Lower lobe of right lung (tissue), 2 donors: ENCODE results near the gene MON1B. TPM values are rescaled to one million over a fixed set of nuclear protein-coding genes. Genes with fewer than 3 reads are reported as not detected.
"Not testable (repeated sequence)": the region's sequence is repeated elsewhere in the genome, so short reads cannot be mapped to it uniquely, and the experiment has no call there.

Experiments used
- ATAC-seq, 2 donors: fragments of 200-7000 bp; cut with Tn5 transposase; one replicate each; pipeline ENCODE4 v1.9.1; 2020 to 2022; ENCODE audit warnings: mild to moderate bottlenecking in 2 of 2, moderate library complexity in 2 of 2
- DNase-seq: peaks from one replicate; pipeline ENCODE4 v3.0.0-alpha.2; 2020
- H3K27ac ChIP-seq: fragments of 200-600 bp; one replicate; pipeline ENCODE4 v1.8.0; 2022
- H3K27me3 ChIP-seq: fragments of 200-600 bp; one replicate; pipeline ENCODE4 v1.8.0; 2022; ENCODE audit warnings: low read depth
- H3K36me3 ChIP-seq: fragments of 200-600 bp; one replicate; pipeline ENCODE4 v1.8.0; 2022; ENCODE audit warnings: mild to moderate bottlenecking
- H3K4me1 ChIP-seq: fragments of 200-600 bp; one replicate; pipeline ENCODE4 v1.8.0; 2022
- H3K4me3 ChIP-seq: fragments of 200-600 bp; one replicate; pipeline ENCODE4 v1.8.0; 2022; ENCODE audit warnings: mild to moderate bottlenecking
- H3K9me3 ChIP-seq: fragments of 200-600 bp; one replicate; pipeline ENCODE4 v1.8.0; 2022
- intact Hi-C: fragments of 100-400 bp; cut with DNase I; formaldehyde crosslinking; loops from one replicate; pipeline ENCODE4 v1.11.0; 2022
- total RNA-seq: library from RNA; stranded (reverse); fragmentation: NEBNext Ultra II Directional; extraction: Animal tissue kit (Norgen Biotek cat#: 25700); gene quantifications from one replicate; pipeline ENCODE4 v1.2.1, GENCODE V29; 2021
- TF ChIP-seq, protein P1 (sequence below): fragments of 200-600 bp; IDR thresholded peaks from one replicate; pipeline ENCODE4 v1.8.0; 2022; ENCODE audit warnings: antibody characterized with exemption, mild to moderate bottlenecking
- donor health status: DM: no; HTN: yes; CAD: no; lungs with severe emphysema.

MON1B gene
- total RNA-seq, 1 donor from 2014 or later: 62.2 TPM

DNA sequence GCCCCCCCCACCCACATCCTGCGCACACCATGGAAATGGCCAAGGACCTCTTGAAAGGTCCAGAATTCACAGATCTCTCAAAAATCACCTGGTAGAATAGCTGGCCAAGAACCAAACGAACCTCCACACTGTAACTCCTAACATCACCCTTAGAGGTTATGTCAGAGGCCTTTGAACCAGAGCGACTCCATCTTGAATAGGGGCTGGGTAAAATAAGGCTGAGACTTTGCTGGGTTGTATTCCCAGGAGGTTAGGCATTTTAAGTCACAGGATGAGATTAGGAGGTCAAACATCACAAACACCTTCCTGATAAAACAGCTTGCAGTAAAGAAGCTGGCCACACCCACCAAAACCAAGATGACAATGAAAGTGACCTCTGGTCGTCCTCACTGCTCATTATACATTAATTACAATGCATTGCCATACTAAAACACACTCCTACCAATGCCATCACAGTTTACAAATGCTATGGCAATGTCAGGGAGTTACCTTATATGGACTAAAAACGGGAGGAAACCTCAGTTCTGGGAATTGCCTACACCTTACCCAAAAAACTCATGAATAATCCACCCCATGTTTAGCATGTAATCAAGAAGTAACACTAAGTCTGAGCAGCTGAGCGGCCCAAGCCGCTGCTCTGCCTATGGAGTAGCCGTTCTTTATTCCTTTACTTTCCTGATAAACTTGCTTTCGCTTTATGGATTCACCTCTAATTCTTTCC lies 43.0 kb downstream of the MON1B start:
- TF ChIP-seq, protein P1, sequence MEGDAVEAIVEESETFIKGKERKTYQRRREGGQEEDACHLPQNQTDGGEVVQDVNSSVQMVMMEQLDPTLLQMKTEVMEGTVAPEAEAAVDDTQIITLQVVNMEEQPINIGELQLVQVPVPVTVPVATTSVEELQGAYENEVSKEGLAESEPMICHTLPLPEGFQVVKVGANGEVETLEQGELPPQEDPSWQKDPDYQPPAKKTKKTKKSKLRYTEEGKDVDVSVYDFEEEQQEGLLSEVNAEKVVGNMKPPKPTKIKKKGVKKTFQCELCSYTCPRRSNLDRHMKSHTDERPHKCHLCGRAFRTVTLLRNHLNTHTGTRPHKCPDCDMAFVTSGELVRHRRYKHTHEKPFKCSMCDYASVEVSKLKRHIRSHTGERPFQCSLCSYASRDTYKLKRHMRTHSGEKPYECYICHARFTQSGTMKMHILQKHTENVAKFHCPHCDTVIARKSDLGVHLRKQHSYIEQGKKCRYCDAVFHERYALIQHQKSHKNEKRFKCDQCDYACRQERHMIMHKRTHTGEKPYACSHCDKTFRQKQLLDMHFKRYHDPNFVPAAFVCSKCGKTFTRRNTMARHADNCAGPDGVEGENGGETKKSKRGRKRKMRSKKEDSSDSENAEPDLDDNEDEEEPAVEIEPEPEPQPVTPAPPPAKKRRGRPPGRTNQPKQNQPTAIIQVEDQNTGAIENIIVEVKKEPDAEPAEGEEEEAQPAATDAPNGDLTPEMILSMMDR: no peak
- H3K4me1 ChIP-seq: no peaks in the 10 kb centered on the region
- DNase-seq (no peak), ATAC-seq (no peak)
- H3K4me3 ChIP-seq: no peak overlapping the region
- no peaks in the 10 kb centered on the region for H3K36me3 ChIP-seq
- no peaks in the 10 kb centered on the region for H3K9me3 ChIP-seq
- intact Hi-C loops: no loop called here
- no peak overlapping the region for H3K27ac ChIP-seq
- H3K27me3 ChIP-seq: peaks cover 10% of the 10 kb centered on the region

DNA sequence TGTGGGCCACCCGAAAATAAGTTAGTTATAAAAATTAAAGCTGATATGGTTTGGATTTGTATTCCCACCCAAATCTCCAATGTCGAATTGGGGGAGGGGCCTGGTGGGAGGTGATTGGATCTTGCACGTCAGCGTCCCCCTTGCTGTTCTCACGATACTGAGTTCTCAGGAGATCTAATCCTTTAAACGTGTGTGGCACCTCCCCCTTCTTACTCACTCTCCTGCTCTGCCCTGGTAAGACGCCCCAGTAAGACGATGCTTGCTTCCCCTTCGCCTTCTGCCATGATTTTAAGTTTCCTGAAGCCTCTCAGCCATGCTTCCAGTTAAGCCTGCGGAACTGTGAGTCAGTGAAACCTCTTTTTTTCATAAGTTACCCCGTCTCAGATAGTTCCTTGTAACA lies 43.6 kb downstream of the MON1B start:
- no peaks in the 10 kb centered on the region for H3K9me3 ChIP-seq
- H3K4me3 ChIP-seq: no peak overlapping the region
- intact Hi-C loops: loop anchor here (5.0 kb wide), 1 partner anchor 348 kb away; no protein-coding TSS in a partner anchor
- no peaks in the 10 kb centered on the region for H3K36me3 ChIP-seq
- no peaks in the 10 kb centered on the region for H3K4me1 ChIP-seq
- no peak for ATAC-seq
- no peak for DNase-seq
- no peak overlapping the region for H3K27ac ChIP-seq
- TF ChIP-seq, protein P1: no peak
- peaks cover 10% of the 10 kb centered on the region for H3K27me3 ChIP-seq

DNA sequence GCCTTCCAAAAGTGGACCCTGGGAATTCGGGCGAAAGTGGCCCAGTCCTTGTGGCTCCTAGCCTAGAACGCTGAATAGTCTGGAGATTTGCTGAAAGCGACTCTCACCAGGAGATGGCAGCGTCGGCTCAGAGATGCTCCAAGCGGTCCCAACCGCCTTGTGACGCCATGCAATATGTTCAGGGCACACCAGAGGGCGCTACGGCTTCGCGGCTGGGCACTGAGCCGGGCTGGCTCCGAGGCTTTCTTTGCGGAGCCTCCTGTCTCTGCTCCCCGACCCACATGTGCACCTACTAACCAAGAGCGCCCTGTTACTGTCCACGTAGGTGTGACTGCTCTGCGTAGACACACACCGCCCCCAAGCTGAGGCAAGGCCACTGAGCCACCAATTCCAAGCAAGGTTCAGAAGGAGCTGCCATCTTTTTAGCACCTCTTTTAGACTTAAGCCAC lies 45.1 kb downstream of the MON1B start:
- Histone ChIP-seq H3K4me3 (no peak overlapping the region), H3K36me3 (no peaks in the 10 kb centered on the region), H3K27ac (no peak overlapping the region), H3K4me1 (no peaks in the 10 kb centered on the region), H3K9me3 (no peaks in the 10 kb centered on the region), H3K27me3 (peaks cover 10% of the 10 kb centered on the region)
- TF ChIP-seq, protein P1: peak; percentile 99
- intact Hi-C loops: loop anchor here (5.0 kb wide), 1 partner anchor 346 kb away; no protein-coding TSS in a partner anchor
- ATAC-seq (peak; percentile 99 to 100), DNase-seq (peak; percentile 88)

DNA sequence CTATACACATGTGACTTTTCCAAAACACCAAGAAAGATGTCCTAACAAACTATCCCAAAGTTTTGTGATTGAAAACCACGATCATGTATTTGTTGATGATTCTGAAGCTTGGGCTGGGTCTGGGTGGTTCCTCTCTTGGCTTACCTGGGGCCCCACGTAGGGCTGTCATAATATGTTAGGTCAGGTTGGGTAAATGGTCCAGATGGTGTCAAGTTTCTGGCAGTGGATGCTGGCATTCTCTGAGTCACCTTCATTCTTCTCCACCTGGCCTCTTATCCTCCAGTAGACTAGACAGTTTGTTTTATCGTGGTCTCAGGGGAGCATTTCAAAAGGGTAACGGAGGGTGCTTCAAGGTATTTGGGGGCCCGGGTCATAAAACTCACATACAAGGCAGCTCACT lies 47.6 kb downstream of the MON1B start:
- Histone ChIP-seq H3K9me3 (no peaks in the 10 kb centered on the region), H3K27ac (no peak overlapping the region), H3K27me3 (peaks cover 10% of the 10 kb centered on the region), H3K36me3 (no peaks in the 10 kb centered on the region), H3K4me3 (no peak overlapping the region), H3K4me1 (no peaks in the 10 kb centered on the region)
- DNase-seq (no peak), ATAC-seq (no peak)
- intact Hi-C loops: loop anchor here (5.0 kb wide), 1 partner anchor 344 kb away; no protein-coding TSS in a partner anchor
- TF ChIP-seq, protein P1: no peak

DNA sequence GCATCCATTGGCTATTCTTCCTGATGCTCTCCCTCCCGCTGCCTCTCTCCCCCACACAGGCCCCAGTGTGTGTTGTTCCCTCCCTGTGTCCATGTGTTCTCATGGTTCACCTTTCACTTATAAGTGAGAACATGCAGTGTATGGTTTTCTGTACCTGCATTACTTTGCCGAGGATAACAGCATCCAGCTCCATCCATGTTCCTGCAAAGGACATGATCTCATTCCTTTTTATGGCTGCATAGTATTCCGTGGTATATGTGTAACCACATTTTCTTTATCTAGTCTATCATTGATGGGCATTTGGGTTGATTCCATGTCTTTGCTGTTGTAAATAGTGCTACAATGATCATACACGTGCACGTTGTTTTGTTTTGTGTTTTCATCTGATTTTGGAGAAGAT lies 51.5 kb downstream of the MON1B start:
- H3K27me3 ChIP-seq, H3K4me1 ChIP-seq, DNase-seq, ATAC-seq, intact Hi-C loops, H3K4me3 ChIP-seq, H3K27ac ChIP-seq, H3K36me3 ChIP-seq, H3K9me3 ChIP-seq: not testable (repeated sequence)

DNA sequence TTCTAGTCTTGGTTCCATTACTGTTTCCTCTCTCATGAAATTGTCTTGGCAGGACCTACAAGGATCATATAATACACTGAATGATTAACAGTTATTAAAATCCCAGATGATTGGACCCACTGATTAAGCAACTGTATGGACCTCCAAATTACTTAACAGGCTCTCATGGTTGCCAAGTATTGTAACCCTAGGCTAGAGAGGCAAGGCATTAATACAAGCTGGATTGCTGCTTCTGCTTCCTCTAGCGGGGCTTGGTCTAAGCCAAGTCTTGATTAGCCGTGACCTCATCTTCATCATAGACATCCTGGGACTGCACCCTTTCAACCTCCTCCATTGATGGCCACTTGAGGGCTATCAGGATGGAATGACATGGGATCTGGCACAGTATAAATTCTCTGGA lies 55.2 kb downstream of the MON1B start:
- H3K27ac ChIP-seq: no peak overlapping the region
- H3K27me3 ChIP-seq: no peaks in the 10 kb centered on the region
- DNase-seq (no peak), ATAC-seq (peak in 1 of 2 donors; percentile 29)
- H3K9me3 ChIP-seq: no peaks in the 10 kb centered on the region
- no peaks in the 10 kb centered on the region for H3K36me3 ChIP-seq
- intact Hi-C loops: no loop called here
- no peaks in the 10 kb centered on the region for H3K4me1 ChIP-seq
- TF ChIP-seq, protein P1: no peak
- H3K4me3 ChIP-seq: no peak overlapping the region
